Thyroid gland (tissue), 4 donors: ENCODE results near the gene C3orf18. TPM values are rescaled to one million over a fixed set of nuclear protein-coding genes. Genes with fewer than 3 reads are reported as not detected.

Experiments
- DNase-seq, 2 donors: peaks; one replicate each; pipeline ENCODE4 v3.0.0-alpha.2; 2019
- H3K27ac ChIP-seq, 3 donors: fragments of 200-600 bp; sonication (generic); 1 replicate in 2 of 3; 2 replicates in 1 of 3; pipeline ENCODE4 v1.5.1; 2016 to 2019; ENCODE audit warnings: mild to moderate bottlenecking in 1 of 3, moderate library complexity in 1 of 3
- H3K27me3 ChIP-seq: fragments of 200-600 bp; sonication (generic); one replicate; pipeline ENCODE4 v1.5.1; 2019
- H3K36me3 ChIP-seq, 2 donors: fragments of 200-600 bp; sonication (generic); one replicate each; pipeline ENCODE4 v1.5.1; 2016 to 2019
- H3K4me1 ChIP-seq, 2 donors: fragments of 200-600 bp; sonication (generic); one replicate each; pipeline ENCODE4 v1.5.1; 2017 to 2019
- H3K4me3 ChIP-seq, 3 donors: fragments of 200-600 bp; sonication (generic); replicated peaks in 1 of 3; 1 replicate in 2 of 3; 2 replicates in 1 of 3; pipeline ENCODE4 v1.5.1; 2016; ENCODE audit warnings: mild to moderate bottlenecking in 1 of 3
- H3K9me3 ChIP-seq: fragments of 200-600 bp; sonication (generic); one replicate; pipeline ENCODE4 v1.5.1; 2017
- CTCF ChIP-seq, 6 experiments: fragments of 200-600 bp in 3 of 6; fragments of 450-650 bp in 3 of 6; sonication (generic) in 3 of 6; IDR thresholded peaks; one replicate each; pipeline ENCODE4 v1.5.1; 2016 to 2019; ENCODE audit warnings: antibody characterized with exemption in 6 of 6, mild to moderate bottlenecking in 2 of 6, inconsistent platforms in 1 of 6, moderate library complexity in 1 of 6
- POLR2A ChIP-seq, 2 donors: fragments of 450-650 bp; IDR thresholded peaks; one replicate each; pipeline ENCODE4 v1.6.1; 2017; ENCODE audit warnings: antibody characterized with exemption in 2 of 2, mild to moderate bottlenecking in 2 of 2, moderate library complexity in 1 of 2
- WGBS, 2 donors: methylation state at CpG; one replicate each; pipeline ENCODE4 v1.1.5; 2017; 5-methylcytosine and 5-hydroxymethylcytosine counted together
- intact Hi-C: fragments of 100-400 bp; cut with DNase I; formaldehyde crosslinking; loops from one replicate; pipeline ENCODE4 v1.15.1; 2023
- total RNA-seq, 4 donors: library from RNA; depleted of rRNA; stranded (reverse); fragments of >200 nt; gene quantifications; one replicate each; pipeline ENCODE4 v1.2.3, GENCODE V29; 2016

The C3orf18 gene
- total RNA-seq, 4 donors from 2014 or later, result 19.6 to 22.0 (median 20.3) TPM

- H3K4me3 ChIP-seq, result no peak overlapping the region
- no peaks in the 10 kb centered on the region for H3K9me3 ChIP-seq
- intact Hi-C loops, result no loop called here
- no peak for DNase-seq
- no peaks in the 10 kb centered on the region for H3K27me3 ChIP-seq
- no peaks in the 10 kb centered on the region for H3K36me3 ChIP-seq
- H3K4me1 ChIP-seq, result peaks cover 24 to 46% of the 10 kb centered on the region in 2 donors
- TF ChIP-seq CTCF (IDR thresholded peaks at IDR 0.05), result no peak
- TF ChIP-seq POLR2A (IDR thresholded peaks at IDR 0.05), result no peak
- H3K27ac ChIP-seq, result peak overlapping the region in 2 of 3 donors; percentile 86 to 90
- WGBS, 2 donors, result 84 to 92% methylated on average over 5 of the region's 5 CpGs
These were observed 3.1 kb upstream of the C3orf18 start for GRCh38 chr3:50570508-50571279.

- H3K27me3 ChIP-seq, result no peaks in the 10 kb centered on the region
- intact Hi-C loops, result loop anchor here (10.0 kb wide), 1 partner anchor 806 kb away; no protein-coding TSS in a partner anchor
- DNase-seq, result peak; percentile 99
- TF ChIP-seq CTCF (IDR thresholded peaks at IDR 0.05), result no peak
- peak in 1 of 2 donors; percentile 82 for TF ChIP-seq POLR2A (IDR thresholded peaks at IDR 0.05)
- peak within 1 kb of the TSS; percentile 15 to 91 (median 41) for H3K4me3 ChIP-seq
- no peaks in the 10 kb centered on the region for H3K9me3 ChIP-seq
- H3K4me1 ChIP-seq, result peaks cover 24 to 41% of the 10 kb centered on the region in 2 donors
- WGBS, 2 donors, result 0 to 1% methylated on average over 26 to 35 of the region's 55 CpGs
- H3K36me3 ChIP-seq, result no peaks in the 10 kb centered on the region
- peak within 1 kb of the TSS; percentile 83 to 90 (median 86) for H3K27ac ChIP-seq
These were observed 1.6 kb upstream of the C3orf18 start, which contains the start of gene HEMK1 for GRCh38 chr3:50568947-50569749. Gene HEMK1, plus strand, starts transcription at chr3:50569522. Its CDS starts 1,583 bp downstream, at chr3:50571105.

- TF ChIP-seq POLR2A (IDR thresholded peaks at IDR 0.05) (no peak), CTCF (IDR thresholded peaks at IDR 0.05) (no peak)
- H3K4me1 ChIP-seq, result peaks cover 24 to 29% of the 10 kb centered on the region in 2 donors
- H3K4me3 ChIP-seq, result peak overlapping the region; percentile 8 to 47 (median 38)
- H3K9me3 ChIP-seq, result no peaks in the 10 kb centered on the region
- WGBS, 2 donors, result 14 to 43% methylated on average over 6 to 11 of the region's 11 CpGs
- H3K27me3 ChIP-seq, result no peaks in the 10 kb centered on the region
- intact Hi-C loops, result loop anchor here (10.0 kb wide), 1 partner anchor 808 kb away; no protein-coding TSS in a partner anchor
- H3K36me3 ChIP-seq, result no peaks in the 10 kb centered on the region
- no peak for DNase-seq
- H3K27ac ChIP-seq, result peak overlapping the region in 2 of 3 donors; percentile 50 to 62
These were observed 549 bp downstream of the C3orf18 start for GRCh38 chr3:50567011-50567385.

- 83 to 88% methylated on average over 1 of the region's 1 CpG for WGBS, 2 donors
- peaks cover 16% of the 10 kb centered on the region in 2 donors for H3K4me1 ChIP-seq
- TF ChIP-seq POLR2A (IDR thresholded peaks at IDR 0.05) (no peak), CTCF (IDR thresholded peaks at IDR 0.05) (no peak)
- H3K9me3 ChIP-seq, result no peaks in the 10 kb centered on the region
- no peaks in the 10 kb centered on the region for H3K27me3 ChIP-seq
- H3K4me3 ChIP-seq, result no peak overlapping the region
- DNase-seq, result no peak
- H3K27ac ChIP-seq, result no peak overlapping the region
- intact Hi-C loops, result loop anchor here (10.0 kb wide), 1 partner anchor 810 kb away; no protein-coding TSS in a partner anchor
- H3K36me3 ChIP-seq, result no peaks in the 10 kb centered on the region
These were observed 3.2 kb downstream of the C3orf18 start for GRCh38 chr3:50564321-50564720.
